OCI-LY3 (cell line): ENCODE results near the gene RAMP1.

Source experiments
- H2AFZ ChIP-seq: fragments of 200-600, 300-600 bp; shearing (Covaris generic); 2 replicates; pipeline ENCODE4 v1.6.0; 2014; ENCODE audit warnings: antibody characterized with exemption, low read depth, low read length
- H3K27ac ChIP-seq: fragments of 200-600, 300-600 bp; sonication (generic); 2 replicates; pipeline ENCODE4 v1.5.1; 2014; ENCODE audit warnings: mild to moderate bottlenecking, low read length, moderate library complexity, mixed read lengths
- H3K27me3 ChIP-seq: fragments of 200-600, 300-600 bp; sonication (generic); 2 replicates; pipeline ENCODE4 v1.6.1; 2014; ENCODE audit warnings: low read depth, low read length, mixed read lengths
- H3K36me3 ChIP-seq: fragments of 200-600, 300-600 bp; sonication (generic); replicated peaks from 2 replicates; pipeline ENCODE3; 2014; ENCODE audit warnings: low read depth, low read length, mixed read lengths
- H3K4me1 ChIP-seq: fragments of 300-600, 200-600 bp; sonication (generic); 2 replicates; pipeline ENCODE4 v1.6.1; 2014; ENCODE audit warnings: low read length, mixed read lengths
- H3K4me2 ChIP-seq: fragments of 200-600, 300-600 bp; sonication (generic); 2 replicates; pipeline ENCODE4 v1.6.1; 2014; ENCODE audit warnings: low read length, mixed read lengths
- H3K4me3 ChIP-seq: fragments of 300-600, 200-600 bp; sonication (generic); 2 replicates; pipeline ENCODE4 v1.5.1; 2014; ENCODE audit warnings: antibody characterized with exemption, mild to moderate bottlenecking, low read length, moderate library complexity
- H3K79me2 ChIP-seq: fragments of 300-600, 200-600 bp; shearing (Covaris generic); 2 replicates; pipeline ENCODE4 v1.6.1; 2014; ENCODE audit warnings: mild to moderate bottlenecking, low read length, mixed read lengths
- H3K9ac ChIP-seq: fragments of 300-600, 200-600 bp; shearing (Covaris generic); 2 replicates; pipeline ENCODE4 v1.6.0; 2014; ENCODE audit warnings: mild to moderate bottlenecking, low read length, moderate library complexity
- H3K9me3 ChIP-seq: fragments of 200-600, 300-600 bp; shearing (Covaris generic); 2 replicates; pipeline ENCODE4 v1.6.1; 2014; ENCODE audit warnings: low read length, mixed read lengths; ENCODE audit not compliant: insufficient read depth
- H4K20me1 ChIP-seq: fragments of 200-600, 300-600 bp; sonication (generic); 2 replicates; pipeline ENCODE4 v1.6.1; 2016; ENCODE audit warnings: low read length, mixed read lengths; ENCODE audit not compliant: insufficient read depth
- CTCF ChIP-seq: fragments of 200-600, 300-600 bp; sonication (generic); IDR thresholded peaks from 2 replicates; pipeline ENCODE4 v1.5.1; 2014; ENCODE audit warnings: antibody characterized with exemption, low read length, low read depth
- EZH2phosphoT487 ChIP-seq: fragments of 200-600 bp; shearing (Covaris generic); IDR thresholded peaks from 2 replicates; pipeline ENCODE4 v1.6.1; 2018; ENCODE audit warnings: antibody characterized with exemption, mixed run types, low read depth

The RAMP1 gene

DNA sequence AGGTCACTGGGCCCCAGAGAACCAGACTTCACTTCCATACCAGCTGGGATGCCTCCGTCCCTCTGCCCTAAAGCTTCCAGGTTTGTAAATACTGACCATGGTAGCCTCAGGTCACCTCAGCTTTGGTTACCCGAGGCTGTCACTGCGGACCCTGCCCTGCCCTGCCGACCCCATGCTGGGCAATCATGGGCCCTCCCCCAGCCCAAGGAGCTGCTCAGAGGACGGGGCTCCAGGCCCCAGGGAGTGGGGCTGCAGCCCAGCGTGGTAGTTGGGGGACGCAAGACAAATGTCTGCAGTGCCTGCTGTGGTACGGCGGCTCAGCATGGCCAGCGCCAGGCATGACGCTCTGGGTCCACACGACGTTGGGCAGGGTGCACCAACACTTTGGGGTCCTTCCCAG, 25.3 kb downstream of the RAMP1 start:
- Histone ChIP-seq H3K4me2 (no peak overlapping the region), H3K9me3 (no peaks in the 10 kb centered on the region), H3K27ac (peak overlapping the region; percentile 10; the same call in 1 of the 2 replicates), H3K79me2 (no peaks in the 10 kb centered on the region), H3K36me3 (no peaks in the 10 kb centered on the region), H2AFZ (no peak overlapping the region), H3K4me3 (no peak overlapping the region), H4K20me1 (no peaks in the 10 kb centered on the region), H3K9ac (no peak overlapping the region), H3K4me1 (peaks cover 51% of the 10 kb centered on the region), H3K27me3 (no peaks in the 10 kb centered on the region)
- TF ChIP-seq EZH2phosphoT487 = no peak
- TF ChIP-seq CTCF = no peak

DNA sequence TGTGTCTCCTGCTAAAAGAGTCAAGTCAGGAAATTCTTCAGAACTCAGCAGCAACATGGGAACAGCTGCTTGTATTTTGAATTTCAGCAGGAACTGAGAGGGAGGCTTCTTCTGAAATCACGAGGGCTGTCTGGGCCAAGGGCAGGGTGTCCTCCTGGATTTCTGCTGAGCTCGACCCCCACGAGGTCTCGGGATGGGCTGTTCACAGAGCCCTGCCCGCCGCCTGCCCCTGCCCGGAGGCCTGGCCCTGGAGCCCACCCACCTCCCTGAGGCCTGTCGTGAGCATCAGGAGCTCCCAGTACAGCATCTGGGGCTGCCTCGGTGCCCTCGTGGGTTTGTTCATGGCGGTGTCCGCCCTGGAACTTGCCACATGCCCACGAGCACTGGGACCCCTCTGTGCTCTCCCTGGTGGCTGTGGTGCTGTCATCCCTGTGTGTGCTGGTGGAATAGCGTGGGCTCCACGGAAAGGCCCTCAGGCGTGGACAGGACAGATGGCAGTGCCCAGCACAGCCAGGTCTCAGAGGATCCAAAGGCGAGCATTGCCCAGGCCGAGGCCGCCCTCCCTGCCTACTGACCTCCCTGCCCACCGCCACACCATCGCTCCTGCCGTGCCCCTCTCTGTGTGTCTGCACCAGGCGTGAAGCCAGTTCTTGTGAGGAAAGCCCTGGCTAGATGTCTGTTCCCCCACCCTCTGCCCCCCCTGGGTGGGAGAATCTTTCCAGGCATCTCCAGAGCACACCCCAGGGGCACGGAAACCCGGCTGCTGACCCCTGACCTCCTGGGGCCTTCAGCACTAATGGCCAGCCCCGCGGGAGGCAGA, 25.9 kb downstream of the RAMP1 start:
- Histone ChIP-seq H3K4me3 (no peak overlapping the region), H3K27me3 (no peaks in the 10 kb centered on the region), H3K4me2 (0 out of 2 replicates have a peak overlapping the region, but pooled peaks have one; percentile 13)

GRCh38 chr2:237885931-237886684, 26.7 kb downstream of the RAMP1 start:
- Histone ChIP-seq H3K4me2 (peak overlapping the region; percentile 78), H2AFZ (peak overlapping the region; percentile 4; the same call in 1 of the 2 replicates), H3K9me3 (no peaks in the 10 kb centered on the region), H3K27me3 (no peaks in the 10 kb centered on the region), H3K36me3 (no peaks in the 10 kb centered on the region), H3K27ac (peak overlapping the region; percentile 43), H4K20me1 (no peaks in the 10 kb centered on the region), H3K79me2 (no peaks in the 10 kb centered on the region), H3K4me1 (peaks cover 65% of the 10 kb centered on the region), H3K9ac (peak overlapping the region; percentile 49; the same call in 1 of the 2 replicates), H3K4me3 (peak overlapping the region; percentile 61; the same call in 1 of the 2 replicates)
- TF ChIP-seq CTCF (no peak), EZH2phosphoT487 (no peak)

More for the DNA sequence above, 25.9 kb downstream of the RAMP1 start:
- TF ChIP-seq CTCF (no peak), EZH2phosphoT487 (no peak)
- no peaks in the 10 kb centered on the region for H3K9me3 ChIP-seq
- H3K79me2 ChIP-seq = no peaks in the 10 kb centered on the region
- no peak overlapping the region for H3K9ac ChIP-seq
- H2AFZ ChIP-seq = no peak overlapping the region
- peak overlapping the region; percentile 10; the same call in 1 of the 2 replicates for H3K27ac ChIP-seq
- H3K36me3 ChIP-seq = no peaks in the 10 kb centered on the region
- no peaks in the 10 kb centered on the region for H4K20me1 ChIP-seq
- peaks cover 58% of the 10 kb centered on the region for H3K4me1 ChIP-seq
